Spleen (tissue), 11 donors: ENCODE data around the gene FERMT3. TPM values are rescaled to one million over a fixed set of nuclear protein-coding genes. Genes with fewer than 3 reads are reported as not detected.

Experiments
- DNase-seq: peaks from one replicate; pipeline ENCODE4 v3.0.0-alpha.2; 2020
- H3K27ac ChIP-seq, 8 donors: fragments of 200-600 bp; sonication (generic) in 7 of 8; 1 replicate in 4 of 8; 2 replicates in 4 of 8; pipeline versions ENCODE4 v1.5.0 to v1.8.0; 2016 to 2021; ENCODE audit warnings: inconsistent platforms in 4 of 8, mild to moderate bottlenecking in 4 of 8, moderate library complexity in 1 of 8
- H3K27me3 ChIP-seq, 7 donors: fragments of 200-600 bp; sonication (generic) in 6 of 7; replicated peaks in 1 of 7; 1 replicate in 4 of 7; 2 replicates in 3 of 7; pipeline versions ENCODE4 v1.5.0 to v1.8.0; 2016 to 2021; ENCODE audit warnings: inconsistent platforms in 3 of 7, mild to moderate bottlenecking in 1 of 7
- H3K36me3 ChIP-seq, 6 donors: fragments of 200-600 bp; sonication (generic) in 5 of 6; 1 replicate in 4 of 6; 2 replicates in 2 of 6; pipeline versions ENCODE4 v1.5.0 to v1.8.0; 2016 to 2021; ENCODE audit warnings: inconsistent platforms in 2 of 6
- H3K4me1 ChIP-seq, 6 donors: fragments of 200-600 bp; sonication (generic) in 5 of 6; 1 replicate in 3 of 6; 2 replicates in 3 of 6; pipeline versions ENCODE4 v1.5.0 to v1.8.0; 2016 to 2021; ENCODE audit warnings: inconsistent platforms in 3 of 6
- H3K4me3 ChIP-seq, 8 donors: fragments of 200-600 bp; sonication (generic) in 7 of 8; 1 replicate in 4 of 8; 2 replicates in 4 of 8; pipeline versions ENCODE4 v1.5.0 to v1.8.0; 2016 to 2021; ENCODE audit warnings: inconsistent platforms in 4 of 8, mild to moderate bottlenecking in 4 of 8, moderate library complexity in 2 of 8
- H3K9me3 ChIP-seq, 8 donors: fragments of 200-600 bp; sonication (generic) in 7 of 8; 1 replicate in 4 of 8; 2 replicates in 4 of 8; pipeline versions ENCODE4 v1.5.0 to v1.8.0; 2016 to 2021; ENCODE audit warnings: inconsistent platforms in 4 of 8
- POLR2A ChIP-seq, 3 donors: fragments of 450-650 bp; IDR thresholded peaks; one replicate each; pipeline ENCODE4 v1.5.1; 2017; ENCODE audit warnings: antibody characterized with exemption in 3 of 3, mild to moderate bottlenecking in 1 of 3
- POLR2AphosphoS5 ChIP-seq, 3 donors: sonication (generic); formaldehyde crosslinking; IDR thresholded peaks; one replicate each; pipeline ENCODE4 v1.5.1; 2017; ENCODE audit warnings: antibody characterized with exemption in 3 of 3
- WGBS, 5 donors: extraction: QIAGEN DNeasy Blood & Tissue Kit in 3 of 5; methylation state at CpG; one replicate each; pipeline versions ENCODE4 v1.1.5 to v1.1.7; 2013 to 2018; 5-methylcytosine and 5-hydroxymethylcytosine counted together
- intact Hi-C: fragments of 100-400 bp; cut with DNase I; formaldehyde crosslinking; loops from one replicate; pipeline ENCODE4 v1.15.0; 2023; ENCODE audit warnings: low total_unique reads
- polyA plus RNA-seq, 3 donors: library from polyadenylated mRNA; stranded (reverse); fragments of 200-250 nt; gene quantifications; one replicate each; pipeline ENCODE4 v1.2.1, GENCODE V29; 2013
- total RNA-seq, 7 donors: library from RNA; depleted of rRNA in 3 of 7; stranded (reverse); fragments of >200 nt in 3 of 7; fragmentation: NEBNext Ultra II Directional in 4 of 7; extraction: Animal tissue kit (Norgen Biotek cat#: 25700) in 4 of 7; gene quantifications; one replicate each; pipeline versions ENCODE4 v1.1.0 to v1.2.1, GENCODE V29; 2016 to 2021
- TF ChIP-seq, protein P1 (sequence below), 11 experiments: fragments of 200-600 bp in 7 of 11; fragments of 450-650 bp in 4 of 11; sonication (generic) in 4 of 11; IDR thresholded peaks in 8 of 11; conservative IDR thresholded peaks in 3 of 11; 1 replicate in 7 of 11; 2 replicates in 4 of 11; pipeline versions ENCODE4 v1.4.0 to v1.8.0; 2016 to 2021; ENCODE audit warnings: antibody characterized with exemption in 11 of 11, inconsistent platforms in 4 of 11, mild to moderate bottlenecking in 1 of 11
- donor health status: healthy with polysubstance abuse.
- donor health status: DM: no; HTN: no; CAD: no; lungs with moderate emphysema.
- donor health status: DM: no; HTN: no; CAD: no.
- donor health status: Bipolar disorder and iron deficiency.
- donor health status: healthy.
- donor health status: DM: no; HTN: no; CAD: no.
- donor health status: DM: yes; HTN: yes; CAD: no.

Gene FERMT3
- total and polyA plus RNA-seq, 10 donors = 120 to 248 (median 174) TPM

DNA sequence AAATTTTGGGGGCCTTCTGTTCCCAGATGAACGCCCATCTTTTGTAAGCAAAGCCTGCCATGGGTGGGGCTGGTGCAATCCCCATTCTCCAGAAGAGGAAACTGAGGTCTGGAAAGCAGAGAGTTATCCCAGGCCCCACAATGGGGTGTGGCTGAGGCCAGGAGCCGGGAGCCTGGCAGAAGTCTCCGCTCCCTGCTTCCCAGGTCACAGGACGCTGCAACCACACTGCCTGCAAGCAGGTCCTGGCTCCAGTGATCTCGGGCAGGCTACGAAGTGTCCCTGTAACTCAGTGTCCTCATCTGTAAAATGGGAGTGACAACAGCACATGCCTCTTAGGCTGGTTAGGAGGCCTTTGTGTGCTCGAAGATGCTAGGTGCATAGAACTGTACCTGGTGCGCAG, 46.5 kb downstream of the FERMT3 start:
- WGBS, 5 donors = 79 to 88% (median 84%) methylated on average over 3 to 8 of the region's 8 CpGs
- no peaks in the 10 kb centered on the region for H3K9me3 ChIP-seq
- H3K27ac ChIP-seq = peak overlapping the region in 1 of 8 donors; percentile 85
- H3K27me3 ChIP-seq = no peaks in the 10 kb centered on the region
- DNase-seq = no peak
- intact Hi-C loops = no loop called here
- peak overlapping the region in 3 of 8 donors; percentile 84 to 96 (median 94) for H3K4me3 ChIP-seq
- peaks cover 9 to 63% (median 38%) of the 10 kb centered on the region in 6 donors for H3K4me1 ChIP-seq
- TF ChIP-seq, protein P1, sequence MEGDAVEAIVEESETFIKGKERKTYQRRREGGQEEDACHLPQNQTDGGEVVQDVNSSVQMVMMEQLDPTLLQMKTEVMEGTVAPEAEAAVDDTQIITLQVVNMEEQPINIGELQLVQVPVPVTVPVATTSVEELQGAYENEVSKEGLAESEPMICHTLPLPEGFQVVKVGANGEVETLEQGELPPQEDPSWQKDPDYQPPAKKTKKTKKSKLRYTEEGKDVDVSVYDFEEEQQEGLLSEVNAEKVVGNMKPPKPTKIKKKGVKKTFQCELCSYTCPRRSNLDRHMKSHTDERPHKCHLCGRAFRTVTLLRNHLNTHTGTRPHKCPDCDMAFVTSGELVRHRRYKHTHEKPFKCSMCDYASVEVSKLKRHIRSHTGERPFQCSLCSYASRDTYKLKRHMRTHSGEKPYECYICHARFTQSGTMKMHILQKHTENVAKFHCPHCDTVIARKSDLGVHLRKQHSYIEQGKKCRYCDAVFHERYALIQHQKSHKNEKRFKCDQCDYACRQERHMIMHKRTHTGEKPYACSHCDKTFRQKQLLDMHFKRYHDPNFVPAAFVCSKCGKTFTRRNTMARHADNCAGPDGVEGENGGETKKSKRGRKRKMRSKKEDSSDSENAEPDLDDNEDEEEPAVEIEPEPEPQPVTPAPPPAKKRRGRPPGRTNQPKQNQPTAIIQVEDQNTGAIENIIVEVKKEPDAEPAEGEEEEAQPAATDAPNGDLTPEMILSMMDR (IDR thresholded peaks at IDR 0.05 in 8 of 11, conservative IDR thresholded peaks at IDR 0.05 in 3 of 11) = no peak
- TF ChIP-seq POLR2A (IDR thresholded peaks at IDR 0.05) (no peak), POLR2AphosphoS5 (IDR thresholded peaks at IDR 0.05) (no peak)
- H3K36me3 ChIP-seq = peaks cover 0 to 40% (median 19%) of the 10 kb centered on the region in 6 donors

DNA sequence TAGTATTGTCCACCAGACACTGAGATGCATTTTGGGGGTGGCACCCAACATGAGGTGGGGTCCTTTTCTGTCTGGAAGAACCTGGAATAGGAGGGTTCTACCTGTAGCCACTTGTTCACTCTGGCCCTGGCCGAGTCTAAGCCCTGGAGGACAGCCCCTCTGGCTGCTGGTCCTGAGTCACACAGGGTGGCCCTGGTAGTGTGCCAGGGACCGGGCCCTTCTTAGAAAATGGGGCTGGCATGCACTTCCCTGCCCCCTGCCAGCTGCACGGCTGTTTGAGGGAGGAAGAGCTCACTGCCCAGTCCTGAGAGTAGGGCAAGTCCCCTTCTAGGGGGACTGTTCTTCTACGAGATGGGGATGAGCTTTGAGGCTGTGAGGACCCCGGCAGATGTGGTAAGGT, 47.0 kb downstream of the FERMT3 start:
- intact Hi-C loops = no loop called here
- no peak overlapping the region for H3K4me3 ChIP-seq
- no peaks in the 10 kb centered on the region for H3K27me3 ChIP-seq
- H3K36me3 ChIP-seq = peaks cover 0 to 44% (median 23%) of the 10 kb centered on the region in 6 donors
- no peaks in the 10 kb centered on the region for H3K9me3 ChIP-seq
- peaks cover 9 to 59% (median 37%) of the 10 kb centered on the region in 6 donors for H3K4me1 ChIP-seq
- H3K27ac ChIP-seq = peak overlapping the region in 1 of 8 donors; percentile 9
- 37 to 77% (median 65%) methylated on average over 5 of the region's 5 CpGs for WGBS, 5 donors
- no peak for DNase-seq
- no peak for TF ChIP-seq POLR2AphosphoS5 (IDR thresholded peaks at IDR 0.05)
- no peak for TF ChIP-seq POLR2A (IDR thresholded peaks at IDR 0.05)
- TF ChIP-seq, protein P1 (IDR thresholded peaks at IDR 0.05 in 8 of 11, conservative IDR thresholded peaks at IDR 0.05 in 3 of 11) = no peak

GRCh38 chr11:64254326-64254725, 47.8 kb downstream of the FERMT3 start:
- intact Hi-C loops = no loop called here
- no peak overlapping the region for H3K27ac ChIP-seq
- H3K9me3 ChIP-seq = no peaks in the 10 kb centered on the region
- no peak for DNase-seq
- TF ChIP-seq POLR2AphosphoS5 (IDR thresholded peaks at IDR 0.05) = no peak
- TF ChIP-seq, protein P1 (IDR thresholded peaks at IDR 0.05 in 8 of 11, conservative IDR thresholded peaks at IDR 0.05 in 3 of 11) = no peak
- TF ChIP-seq POLR2A (IDR thresholded peaks at IDR 0.05) = no peak
- peaks cover 0 to 53% (median 31%) of the 10 kb centered on the region in 6 donors for H3K36me3 ChIP-seq
- H3K4me3 ChIP-seq = no peak overlapping the region
- WGBS, 5 donors = 66 to 90% (median 85%) methylated on average over 4 to 7 of the region's 7 CpGs
- H3K4me1 ChIP-seq = peaks cover 9 to 58% (median 37%) of the 10 kb centered on the region in 6 donors
- no peaks in the 10 kb centered on the region for H3K27me3 ChIP-seq

GRCh38 chr11:64255135-64256128, 48.9 kb downstream of the FERMT3 start:
- Histone ChIP-seq H3K4me3 (no peak overlapping the region), H3K36me3 (peaks cover 0 to 64% (median 40%) of the 10 kb centered on the region in 6 donors), H3K4me1 (peaks cover 9 to 49% (median 36%) of the 10 kb centered on the region in 6 donors), H3K27me3 (no peaks in the 10 kb centered on the region), H3K9me3 (no peaks in the 10 kb centered on the region), H3K27ac (no peak overlapping the region)
- intact Hi-C loops = no loop called here
- TF ChIP-seq, protein P1 (IDR thresholded peaks at IDR 0.05 in 8 of 11, conservative IDR thresholded peaks at IDR 0.05 in 3 of 11) = no peak
- no peak for TF ChIP-seq POLR2AphosphoS5 (IDR thresholded peaks at IDR 0.05)
- no peak for TF ChIP-seq POLR2A (IDR thresholded peaks at IDR 0.05)
- DNase-seq = peak; percentile 68
- WGBS, 5 donors = 80 to 91% (median 86%) methylated on average over 22 to 35 of the region's 35 CpGs
